ENCODE data around the gene MUTYH.
A peak's percentile ranks its signal among the peaks of the same experiment; 100 is the strongest.
"Not testable (repeated sequence)": the region's sequence is repeated elsewhere in the genome, so short reads cannot be mapped to it uniquely, and the experiment has no call there.

MUTYH gene

DNA sequence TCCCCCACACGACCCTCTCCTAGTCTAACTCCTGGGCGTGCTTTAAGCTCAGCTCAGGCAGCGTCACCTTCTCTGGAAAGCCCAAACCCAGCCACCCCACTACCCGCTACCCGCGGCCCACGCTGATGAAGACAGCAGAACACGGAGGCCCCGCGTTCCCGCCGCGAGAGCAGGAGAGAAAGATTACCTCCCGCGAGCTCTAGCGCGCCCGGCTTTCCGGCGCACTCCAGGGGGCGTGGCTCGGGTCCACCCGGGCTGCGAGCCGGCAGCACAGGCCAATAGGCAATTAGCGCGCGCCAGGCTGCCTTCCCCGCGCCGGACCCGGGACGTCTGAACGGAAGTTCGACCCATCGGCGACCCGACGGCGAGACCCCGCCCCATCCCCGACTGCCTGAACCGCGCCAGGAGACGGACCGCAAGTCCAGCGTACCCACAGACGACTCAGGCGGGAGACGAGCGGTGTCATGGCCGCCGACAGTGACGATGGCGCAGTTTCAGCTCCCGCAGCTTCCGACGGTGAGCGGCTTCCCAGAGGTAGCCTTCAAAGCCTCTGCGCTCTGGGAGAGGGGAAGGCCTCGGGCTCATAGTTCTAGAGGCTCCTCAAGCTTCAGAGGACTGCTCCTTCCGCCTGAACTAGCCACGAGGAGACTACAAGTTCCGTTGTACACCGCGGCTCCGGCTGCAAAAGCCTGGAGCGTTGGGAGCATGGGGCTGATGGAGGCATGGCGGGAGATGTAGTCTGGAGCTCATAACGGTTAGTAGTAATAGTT, at the start of gene MUTYH, which contains the start of gene TOE1:
Gene MUTYH, minus strand, starts transcription at position 652 of the 770 bp plus-strand sequence. CDS start 5,935 bp downstream, outside the sequence.
Gene TOE1, plus strand, starts transcription at position 382 of the 770 bp plus-strand sequence. Its CDS starts 83 bp downstream, at position 465.
- DNase-seq, result peak; percentile 88

GRCh38 chr1:45386219-45386618, 46.0 kb upstream of the MUTYH start:
- DNase-seq, result no peak

DNA sequence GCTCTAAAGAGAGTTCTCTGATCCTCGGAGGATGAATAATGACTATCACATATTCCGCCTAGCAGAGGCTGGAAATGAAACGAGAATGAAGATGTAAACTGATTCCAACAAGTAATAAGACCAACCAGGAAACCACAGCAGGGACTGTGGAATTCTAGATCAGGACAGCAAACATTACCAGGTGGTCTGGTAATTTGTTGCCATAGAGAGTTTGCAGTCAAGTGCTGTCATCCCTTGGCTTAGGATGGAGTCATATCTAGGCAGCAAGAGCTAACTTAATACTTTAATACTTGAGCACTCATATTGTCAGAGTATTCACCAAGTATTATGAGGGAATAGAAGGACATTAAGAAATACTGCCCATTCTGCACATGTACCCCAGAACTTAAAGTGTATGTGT, 45.1 kb upstream of the MUTYH start:
- DNase-seq, result no peak

DNA sequence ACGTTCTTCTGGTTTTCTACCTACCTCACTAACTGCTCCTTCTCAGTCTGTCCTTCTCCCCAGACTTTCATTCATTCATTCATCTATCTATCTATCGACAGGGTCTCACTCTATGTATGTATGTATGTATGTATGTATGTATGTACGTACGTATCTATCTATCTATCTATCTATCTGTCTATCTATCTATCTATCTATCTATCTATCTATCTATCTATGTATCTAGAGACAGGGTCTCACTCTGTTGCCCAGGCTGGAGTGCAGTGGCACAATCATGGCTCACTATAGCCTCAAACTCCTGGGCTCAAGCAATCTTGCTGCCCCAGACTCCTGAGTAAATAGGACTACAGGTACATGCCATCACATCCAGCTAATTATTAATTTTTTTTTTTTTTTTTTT, 44.0 kb upstream of the MUTYH start:
- not testable (repeated sequence) for DNase-seq

GRCh38 chr1:45383191-45383590, 43.0 kb upstream of the MUTYH start:
- no peak for DNase-seq

DNA sequence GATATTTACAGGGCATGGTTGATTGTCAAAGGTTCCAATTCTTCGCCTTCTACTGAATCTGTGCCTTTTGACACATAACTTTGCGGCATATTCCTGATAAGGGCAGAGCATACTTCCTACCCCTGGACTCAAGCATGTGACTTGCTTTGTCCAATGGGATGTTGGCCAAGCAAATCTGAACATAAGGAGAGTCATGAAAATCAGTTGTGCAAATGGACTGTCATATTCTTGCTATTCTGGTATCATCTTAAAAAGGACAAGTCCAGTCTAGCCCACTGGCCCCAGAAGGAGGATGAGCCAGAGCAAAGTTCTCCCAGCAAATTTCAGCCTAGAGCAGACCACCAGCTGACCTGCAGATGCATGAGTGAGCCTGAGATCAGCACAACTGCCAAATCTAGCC, 41.0 kb upstream of the MUTYH start:
- DNase-seq, result no peak

- DNase-seq, result no peak
Measured at GRCh38 chr1:45380730-45381129, 40.5 kb upstream of the MUTYH start.

DNA sequence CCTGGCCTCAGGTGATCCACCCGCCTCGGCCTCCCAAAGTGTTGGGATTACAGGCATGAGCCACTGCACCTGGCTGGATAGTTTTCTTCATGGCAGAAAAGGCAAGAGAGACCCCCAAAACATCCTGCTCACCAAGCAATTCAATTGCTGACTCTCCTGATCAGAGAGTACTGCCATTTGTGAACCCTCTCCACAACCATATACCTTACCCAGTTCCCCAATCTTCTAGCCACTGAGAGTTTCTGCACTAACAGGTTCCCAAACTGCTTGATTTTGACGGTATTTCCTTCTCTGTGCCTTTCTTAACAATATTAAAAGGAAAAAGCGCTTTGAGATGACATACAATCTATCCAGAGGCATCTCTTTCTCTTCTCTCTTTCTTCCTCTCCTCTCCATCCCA, 39.9 kb upstream of the MUTYH start:
- no peak for DNase-seq

DNA sequence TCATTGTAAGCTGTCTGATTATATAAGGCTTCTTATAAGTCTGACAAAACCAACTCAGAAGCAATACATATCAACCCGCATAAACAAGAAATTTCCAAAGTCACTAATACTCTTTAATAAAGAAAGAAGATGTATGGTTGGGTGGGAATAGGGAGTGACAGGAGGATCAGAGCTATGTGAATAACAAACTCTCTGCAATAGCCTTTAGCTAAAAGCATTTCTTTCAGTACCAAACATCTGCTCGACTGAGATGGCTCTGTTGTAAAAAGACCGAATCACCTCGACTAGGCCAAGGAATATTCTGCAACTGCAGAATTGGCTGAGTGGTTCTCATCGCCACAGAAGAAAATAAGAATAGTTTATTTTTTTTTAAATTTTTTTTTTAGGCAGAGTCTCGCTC, 39.3 kb upstream of the MUTYH start:
- DNase-seq, result no peak

DNA sequence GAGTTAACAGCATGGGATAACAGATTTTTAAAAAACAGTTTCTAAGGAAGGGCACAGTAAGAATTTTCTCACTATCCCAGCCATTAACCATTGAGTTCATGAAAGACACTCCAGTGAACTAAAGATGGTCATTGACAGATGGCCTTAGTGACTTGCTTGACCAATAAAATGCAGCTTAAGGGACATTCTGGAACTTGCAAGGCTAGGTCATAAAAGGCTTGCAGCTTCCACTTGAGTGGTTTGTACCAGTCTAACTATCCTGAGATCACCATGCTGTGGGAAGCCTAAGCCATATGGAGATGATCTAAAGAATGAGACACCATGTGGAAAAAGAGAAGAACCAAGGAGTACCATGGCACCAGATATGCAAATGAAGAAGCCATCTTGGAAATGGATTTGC, 37.9 kb upstream of the MUTYH start:
- DNase-seq, result no peak

DNA sequence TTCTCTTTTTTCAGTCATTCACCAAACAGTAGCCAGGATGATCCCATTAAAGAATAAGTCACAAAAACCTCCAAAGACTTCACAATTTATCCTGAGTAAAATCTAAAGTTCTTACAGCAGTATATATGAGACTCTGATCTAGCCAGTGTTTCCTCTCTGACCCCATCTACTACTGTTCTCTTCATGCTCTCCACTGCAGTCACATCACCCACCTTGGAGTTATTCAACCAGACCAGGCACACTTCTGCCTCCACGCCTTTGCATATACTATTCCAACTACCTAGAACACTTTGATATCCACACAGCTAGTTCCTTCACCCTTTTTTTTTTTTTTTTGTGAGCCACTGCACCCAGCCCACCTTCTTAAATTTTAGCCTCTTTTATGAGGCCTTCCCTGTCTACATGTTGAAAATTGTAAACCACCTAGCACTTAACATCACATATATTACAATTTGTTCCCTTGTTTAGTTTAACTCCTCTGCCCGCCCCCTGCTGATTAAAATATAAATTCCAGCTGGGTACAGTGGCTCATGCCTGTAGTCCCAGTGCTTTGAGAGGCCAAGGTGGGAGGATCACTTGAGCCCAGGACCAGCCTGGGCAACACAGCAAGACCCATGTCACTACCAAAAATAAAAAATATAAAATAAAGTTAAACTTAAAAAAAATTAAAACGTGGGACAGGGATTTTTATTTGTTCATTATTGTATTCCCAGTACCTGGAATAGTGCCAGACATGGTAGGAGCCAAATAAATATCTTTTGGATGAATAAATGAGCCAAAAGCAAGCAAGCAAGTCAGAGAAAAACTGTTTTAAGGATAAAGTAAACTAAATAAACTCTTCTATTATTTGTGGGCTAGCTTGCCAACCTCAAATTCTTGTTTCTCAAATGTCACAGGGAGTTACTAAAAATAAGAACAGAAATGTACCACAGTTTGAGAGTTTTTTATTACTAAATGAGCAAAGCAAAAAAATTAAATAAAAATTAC, 35.2 kb upstream of the MUTYH start:
- DNase-seq, result no peak

DNA sequence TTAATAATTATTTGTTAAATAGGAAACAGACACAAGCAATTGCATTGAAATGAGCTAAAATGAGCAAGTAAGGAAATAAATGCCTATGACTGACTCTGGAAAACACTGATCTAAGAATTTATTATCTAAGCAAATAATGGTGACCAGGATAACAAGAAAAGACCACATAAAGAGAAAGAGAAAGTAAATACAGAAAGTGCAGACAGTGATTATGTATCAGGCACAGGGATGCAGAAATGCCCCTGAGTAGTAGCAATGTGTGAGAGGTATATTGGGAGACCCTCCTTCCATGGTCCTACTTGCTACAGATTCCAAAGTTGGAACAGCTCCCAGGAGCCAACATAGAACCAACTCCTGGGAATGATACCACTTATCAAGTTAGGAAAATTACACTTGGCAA, 33.3 kb upstream of the MUTYH start:
- DNase-seq, result no peak

- no peak for DNase-seq
Measured at GRCh38 chr1:45370575-45370974, 30.3 kb upstream of the MUTYH start.

GRCh38 chr1:45365051-45365450, 24.8 kb upstream of the MUTYH start:
- no peak for DNase-seq

- DNase-seq, result no peak
Measured at GRCh38 chr1:45364294-45364693, 24.1 kb upstream of the MUTYH start.

DNA sequence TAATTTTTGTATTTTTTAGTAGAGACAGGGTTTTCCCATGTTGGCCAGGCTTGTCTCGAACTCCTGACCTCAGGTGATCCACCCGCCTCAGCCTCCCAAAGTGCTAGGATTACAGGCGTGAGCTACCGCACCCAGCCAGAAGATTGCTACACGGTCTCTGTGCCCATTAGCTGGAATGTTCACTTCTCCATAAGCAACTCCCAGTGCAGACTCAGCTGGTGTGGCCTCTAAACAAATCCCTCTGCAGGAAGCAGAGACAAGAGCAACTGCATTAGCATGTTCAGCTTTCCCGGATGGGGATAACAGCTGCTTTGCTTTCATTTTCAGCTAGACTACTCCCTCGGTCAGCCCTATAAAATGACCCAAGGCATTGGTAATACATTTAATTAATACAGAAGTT, 20.7 kb upstream of the MUTYH start:
- DNase-seq, result not testable (repeated sequence)

DNA sequence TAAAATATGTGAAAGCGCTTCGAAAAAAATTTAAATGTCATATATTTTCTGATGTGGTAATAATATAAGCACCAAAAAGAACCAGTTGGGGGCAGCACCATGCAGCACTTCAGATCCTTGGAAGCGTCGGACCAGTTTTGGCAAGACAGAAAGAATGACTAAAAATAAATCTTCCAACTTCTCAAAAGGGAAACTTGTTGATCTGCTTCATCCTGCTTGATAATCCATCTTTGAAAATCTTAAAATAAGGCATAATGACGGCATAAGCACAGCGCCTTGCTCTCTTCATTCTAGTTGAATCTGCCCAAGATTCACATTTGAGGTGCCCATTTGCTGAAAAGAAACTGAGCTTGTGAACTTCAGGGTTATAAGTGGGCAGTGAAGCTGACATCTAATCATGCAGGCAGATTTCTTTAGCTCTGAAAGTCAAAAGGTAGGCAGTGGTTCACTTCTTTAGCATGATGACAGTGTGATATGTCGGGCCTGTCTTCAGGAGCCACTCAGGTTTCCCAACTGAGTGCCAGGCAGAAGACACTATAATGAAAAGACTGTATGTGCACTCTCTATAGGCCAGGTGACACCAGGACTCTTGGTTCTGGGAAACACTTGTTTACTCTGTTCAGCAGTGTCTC, 19.8 kb upstream of the MUTYH start:
- no peak for DNase-seq

DNA sequence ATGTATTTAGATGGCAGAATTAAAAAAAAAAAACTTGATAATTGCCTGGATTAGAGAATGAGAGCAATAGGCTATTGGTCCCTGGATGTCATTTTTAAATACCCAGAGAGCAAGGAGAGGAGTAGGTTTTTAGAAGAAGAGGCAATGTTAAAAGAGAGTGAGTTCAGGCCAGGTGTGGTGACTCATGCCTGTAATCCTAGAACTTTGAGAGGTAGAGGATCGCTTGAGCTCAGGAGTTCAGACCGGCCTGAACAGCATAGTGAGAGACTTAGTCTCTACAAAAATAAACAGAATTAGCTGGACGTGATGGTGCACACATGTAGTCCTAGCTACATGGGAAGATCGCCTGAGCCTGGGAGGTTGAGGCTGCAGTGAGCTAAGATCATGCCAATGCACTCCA, 15.9 kb upstream of the MUTYH start:
- DNase-seq, result no peak

DNA sequence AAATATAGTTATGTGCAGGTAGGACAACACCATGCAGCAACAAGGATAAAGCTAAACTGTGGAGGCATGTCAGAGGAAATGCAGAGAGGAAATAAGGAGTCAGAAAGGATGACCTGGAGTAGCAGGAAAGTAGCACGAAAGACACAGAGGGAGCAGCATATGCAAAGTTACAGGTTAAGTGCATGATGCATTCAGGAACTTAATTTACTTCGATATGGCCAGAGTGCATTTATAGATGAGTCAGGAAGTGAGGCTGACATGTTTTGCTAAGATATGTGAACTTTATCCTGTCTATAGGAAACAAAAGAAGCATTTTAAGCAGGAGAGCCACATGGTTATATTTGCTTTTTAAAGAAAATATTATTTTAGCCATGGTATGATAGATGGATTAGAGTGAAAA, 15.4 kb upstream of the MUTYH start:
- no peak for DNase-seq

- DNase-seq, result no peak
Measured at GRCh38 chr1:45354838-45355237, 14.6 kb upstream of the MUTYH start.

- no peak for DNase-seq
Measured at GRCh38 chr1:45353685-45354084, 13.4 kb upstream of the MUTYH start.

GRCh38 chr1:45351508-45351907, 11.3 kb upstream of the MUTYH start:
- no peak for DNase-seq

DNA sequence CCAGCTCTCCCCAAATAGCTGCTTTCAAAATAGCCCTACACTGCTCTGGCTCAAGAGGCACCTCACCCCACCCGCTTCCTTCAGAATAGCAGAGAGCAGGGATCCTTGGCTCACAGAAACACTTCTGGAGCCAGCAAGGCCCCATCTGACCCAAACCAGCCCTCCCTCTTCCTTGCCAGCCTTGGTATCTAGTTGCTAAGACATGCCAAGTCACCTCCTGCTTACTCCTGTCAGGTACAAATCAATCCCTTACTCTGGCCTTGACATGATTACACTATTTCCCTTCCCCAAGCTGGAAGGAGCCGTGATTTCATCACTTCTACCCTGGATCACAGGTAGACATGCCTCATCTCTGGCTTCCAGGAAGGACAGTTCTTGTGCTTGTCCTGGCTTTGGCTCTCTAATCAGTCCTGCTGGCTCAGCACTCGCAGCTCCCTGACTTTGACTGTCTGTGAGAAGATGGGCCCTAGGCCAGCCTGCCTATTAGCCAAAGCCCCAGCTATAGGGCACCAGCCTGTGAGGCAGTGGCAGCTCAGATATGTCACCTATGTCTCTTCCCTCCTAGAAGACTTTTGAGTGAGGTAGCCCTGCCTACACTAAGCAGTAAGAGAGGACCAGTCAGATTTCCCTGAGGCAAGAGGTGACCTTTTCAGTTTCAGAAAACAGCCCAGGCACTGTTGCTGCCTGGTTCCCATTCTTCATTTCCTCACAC, 8.9 kb upstream of the MUTYH start:
- no peak for DNase-seq
